ENCODE data around the gene SLC25A21. TPM values are rescaled to one million over a fixed set of nuclear protein-coding genes. Genes with fewer than 3 reads are reported as not detected.
"Not testable (repeated sequence)": the region's sequence is repeated elsewhere in the genome, so short reads cannot be mapped to it uniquely, and the experiment has no call there.

The SLC25A21 gene
- total and polyA plus RNA-seq, 7 donors, result 0.13 to 1.5 (median 1.1) TPM; not detected in 2

DNA sequence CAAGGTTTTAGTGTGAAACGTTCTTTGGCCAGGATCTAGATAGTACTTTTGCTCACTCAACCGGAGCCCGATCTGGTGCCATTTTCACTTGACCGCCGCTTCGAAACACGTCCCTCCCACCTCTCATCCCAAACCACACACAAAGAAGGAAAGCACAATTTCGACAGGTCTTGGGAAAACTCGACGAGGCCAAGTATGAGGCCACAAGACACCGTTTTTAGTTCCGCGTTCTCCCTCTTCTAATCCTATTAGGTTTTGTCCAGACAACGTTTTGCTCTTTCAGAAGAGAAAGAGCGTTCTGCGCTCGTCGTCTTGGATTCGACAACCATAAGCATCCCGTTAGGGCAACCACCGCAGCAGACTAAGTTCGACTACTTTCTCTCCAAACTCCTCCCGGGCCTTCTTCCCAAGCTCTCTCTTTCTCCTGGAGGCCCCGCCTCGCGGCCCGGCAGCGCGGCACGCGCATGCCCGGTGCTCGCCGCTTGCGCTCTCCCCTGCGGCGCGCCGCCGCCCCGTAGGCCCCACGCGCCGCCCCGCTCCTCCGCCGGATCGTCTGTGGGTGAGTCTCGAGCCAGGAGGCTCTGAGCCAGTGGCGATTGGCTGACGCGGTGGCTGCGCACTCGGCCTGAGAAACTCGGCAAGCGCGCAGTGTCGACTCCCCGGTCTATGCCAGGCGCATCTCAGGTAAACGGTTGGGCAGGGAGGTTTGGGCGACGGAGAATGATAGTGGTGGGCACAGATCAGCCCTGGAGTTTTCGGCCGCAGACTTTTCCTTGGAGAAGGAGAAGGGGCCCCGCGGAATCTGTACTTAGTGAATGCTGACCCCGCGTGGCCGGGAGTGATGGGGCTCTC lies 25.2 kb upstream of the SLC25A21 start, which contains the start of gene MIPOL1:
Gene MIPOL1 (plus strand): TSS at position 517 of the 852 bp plus-strand sequence. CDS start 49,952 bp downstream, outside the sequence.
- Histone ChIP-seq H3K4me1 (peaks cover 0 to 12% (median 7%) of the 10 kb centered on the region in 4 donors), H3K9me3 (no peaks in the 10 kb centered on the region), H3K4me3 (peak within 1 kb of the TSS; percentile 58 to 68 (median 62)), H3K27ac (peak within 1 kb of the TSS; percentile 85 to 90 (median 87)), H3K27me3 (no peaks in the 10 kb centered on the region), H3K36me3 (no peaks in the 10 kb centered on the region)
- 3 to 4% methylated on average over 70 of the region's 70 CpGs for WGBS, 2 donors
- intact Hi-C loops (cut with DNase I), result loop anchor here (2.0 kb wide), 1 partner anchor 25 kb away; the partner anchor contains the start of gene SLC25A21
- TF ChIP-seq EP300 (IDR thresholded peaks at IDR 0.05), result no peak
- peak; percentile 56 to 75 (median 64) for TF ChIP-seq POLR2AphosphoS5 (IDR thresholded peaks at IDR 0.05)
- TF ChIP-seq, protein P1, sequence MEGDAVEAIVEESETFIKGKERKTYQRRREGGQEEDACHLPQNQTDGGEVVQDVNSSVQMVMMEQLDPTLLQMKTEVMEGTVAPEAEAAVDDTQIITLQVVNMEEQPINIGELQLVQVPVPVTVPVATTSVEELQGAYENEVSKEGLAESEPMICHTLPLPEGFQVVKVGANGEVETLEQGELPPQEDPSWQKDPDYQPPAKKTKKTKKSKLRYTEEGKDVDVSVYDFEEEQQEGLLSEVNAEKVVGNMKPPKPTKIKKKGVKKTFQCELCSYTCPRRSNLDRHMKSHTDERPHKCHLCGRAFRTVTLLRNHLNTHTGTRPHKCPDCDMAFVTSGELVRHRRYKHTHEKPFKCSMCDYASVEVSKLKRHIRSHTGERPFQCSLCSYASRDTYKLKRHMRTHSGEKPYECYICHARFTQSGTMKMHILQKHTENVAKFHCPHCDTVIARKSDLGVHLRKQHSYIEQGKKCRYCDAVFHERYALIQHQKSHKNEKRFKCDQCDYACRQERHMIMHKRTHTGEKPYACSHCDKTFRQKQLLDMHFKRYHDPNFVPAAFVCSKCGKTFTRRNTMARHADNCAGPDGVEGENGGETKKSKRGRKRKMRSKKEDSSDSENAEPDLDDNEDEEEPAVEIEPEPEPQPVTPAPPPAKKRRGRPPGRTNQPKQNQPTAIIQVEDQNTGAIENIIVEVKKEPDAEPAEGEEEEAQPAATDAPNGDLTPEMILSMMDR (IDR thresholded peaks at IDR 0.05), result peak in 2 of 4 experiments; percentile 18 to 20
- TF ChIP-seq POLR2A (IDR thresholded peaks at IDR 0.05), result no peak
- peak; percentile 92 for DNase-seq

DNA sequence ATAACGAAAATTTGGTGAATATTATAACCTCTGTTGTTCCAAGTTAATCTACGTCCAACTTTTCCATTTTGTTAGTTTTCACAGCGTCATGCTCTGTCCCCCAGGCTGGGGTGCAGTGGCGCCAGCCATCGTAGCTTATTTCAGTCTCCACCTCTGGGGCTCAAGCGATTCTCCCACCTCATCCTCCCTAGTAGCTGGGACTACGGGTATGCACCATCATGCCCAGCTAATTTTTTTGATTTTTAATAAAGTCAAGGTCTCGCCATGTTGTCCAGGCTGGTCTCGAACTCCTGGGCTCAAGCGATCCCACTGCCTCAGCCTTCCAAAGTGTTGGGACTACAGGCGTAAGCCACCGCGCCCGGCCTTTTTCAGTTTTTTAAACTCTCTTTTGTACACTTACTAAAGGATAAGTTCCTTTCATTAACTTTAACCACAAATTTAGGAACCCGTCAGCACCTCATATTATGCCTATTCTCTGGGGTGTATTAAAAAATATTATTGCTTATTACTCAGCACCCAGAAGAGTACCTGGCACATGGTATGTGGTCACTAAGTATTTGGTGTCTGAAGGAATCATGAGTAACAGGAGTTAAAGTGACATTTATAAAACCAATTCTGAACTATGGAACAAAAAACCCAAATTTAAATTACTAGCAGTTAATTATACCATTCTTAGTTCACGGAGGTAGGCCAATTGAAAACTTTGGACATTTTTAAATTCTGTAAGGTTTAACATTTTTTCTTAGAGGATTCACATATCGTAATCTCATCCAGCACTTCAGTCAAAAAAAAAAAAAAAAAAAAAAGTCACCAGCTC lies 24.4 kb upstream of the SLC25A21 start:
- DNase-seq, result no peak
- H3K4me3 ChIP-seq, result peak overlapping the region; percentile 58 to 68 (median 62)
- H3K9me3 ChIP-seq, result no peaks in the 10 kb centered on the region
- TF ChIP-seq EP300 (IDR thresholded peaks at IDR 0.05) (no peak), POLR2AphosphoS5 (IDR thresholded peaks at IDR 0.05) (no peak), POLR2A (IDR thresholded peaks at IDR 0.05) (no peak)
- TF ChIP-seq, protein P1 (IDR thresholded peaks at IDR 0.05), result no peak
- no peaks in the 10 kb centered on the region for H3K27me3 ChIP-seq
- peak overlapping the region; percentile 85 to 90 (median 87) for H3K27ac ChIP-seq
- H3K4me1 ChIP-seq, result peaks cover 0 to 12% (median 7%) of the 10 kb centered on the region in 4 donors
- 87 to 90% methylated on average over 17 of the region's 17 CpGs for WGBS, 2 donors
- H3K36me3 ChIP-seq, result no peaks in the 10 kb centered on the region
- intact Hi-C loops (cut with DNase I), result loop anchor here (2.0 kb wide), 1 partner anchor 24 kb away; the partner anchor contains the start of gene SLC25A21

DNA sequence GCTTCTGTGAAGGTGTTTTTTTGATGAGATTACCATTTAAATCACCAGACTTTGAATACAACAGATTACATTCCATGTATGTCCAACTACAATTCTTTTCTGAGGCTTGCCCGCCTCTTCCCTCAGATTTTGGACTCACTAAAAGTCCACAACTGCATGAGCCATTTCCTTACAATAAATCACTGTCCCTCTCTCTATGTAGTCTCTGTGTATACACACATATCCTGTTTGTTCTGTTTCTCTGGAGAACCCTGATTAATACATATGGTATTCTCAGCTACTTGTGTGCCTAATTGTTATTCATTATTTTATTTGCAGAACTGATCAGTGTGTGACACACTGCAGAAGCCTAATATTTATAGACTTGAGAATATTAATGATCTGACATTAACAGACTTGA lies 22.9 kb upstream of the SLC25A21 start:
- TF ChIP-seq POLR2A (IDR thresholded peaks at IDR 0.05), result no peak
- no peak for TF ChIP-seq POLR2AphosphoS5 (IDR thresholded peaks at IDR 0.05)
- TF ChIP-seq, protein P1 (IDR thresholded peaks at IDR 0.05), result no peak
- no peak for TF ChIP-seq EP300 (IDR thresholded peaks at IDR 0.05)
- no peak overlapping the region for H3K4me3 ChIP-seq
- H3K4me1 ChIP-seq, result peaks cover 0 to 12% (median 7%) of the 10 kb centered on the region in 4 donors
- intact Hi-C loops (cut with DNase I), result no loop called here
- H3K27me3 ChIP-seq, result no peaks in the 10 kb centered on the region
- no peaks in the 10 kb centered on the region for H3K36me3 ChIP-seq
- 45 to 63% methylated on average over 1 of the region's 1 CpG for WGBS, 2 donors
- H3K9me3 ChIP-seq, result no peaks in the 10 kb centered on the region
- no peak overlapping the region for H3K27ac ChIP-seq
- DNase-seq, result no peak

DNA sequence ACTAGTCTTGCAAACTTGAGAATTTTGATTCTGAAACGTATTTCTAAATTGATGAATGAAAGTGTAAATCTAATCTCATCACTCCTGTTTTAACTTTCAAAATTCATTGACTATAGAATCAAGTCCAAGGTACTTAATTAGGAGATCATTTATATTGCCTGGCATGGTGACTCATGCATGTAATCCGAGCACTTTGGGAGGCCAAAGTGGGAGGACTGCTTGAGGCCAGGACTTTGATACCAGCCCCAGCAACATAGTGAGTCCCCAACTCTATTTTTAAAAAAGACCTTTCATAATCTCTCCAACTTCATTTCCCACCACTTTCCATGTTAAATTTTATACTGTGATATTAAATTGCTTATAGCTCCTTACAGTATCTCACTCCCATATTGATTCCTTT lies 22.3 kb upstream of the SLC25A21 start:
- Histone ChIP-seq H3K36me3 (no peaks in the 10 kb centered on the region), H3K27ac (no peak overlapping the region), H3K27me3 (no peaks in the 10 kb centered on the region), H3K4me3 (no peak overlapping the region), H3K4me1 (peaks cover 0 to 12% (median 7%) of the 10 kb centered on the region in 4 donors), H3K9me3 (no peaks in the 10 kb centered on the region)
- TF ChIP-seq POLR2A (IDR thresholded peaks at IDR 0.05) (no peak), POLR2AphosphoS5 (IDR thresholded peaks at IDR 0.05) (no peak), EP300 (IDR thresholded peaks at IDR 0.05) (no peak)
- TF ChIP-seq, protein P1 (IDR thresholded peaks at IDR 0.05), result no peak
- intact Hi-C loops (cut with DNase I), result no loop called here
- no peak for DNase-seq
- WGBS, 2 donors, result 84 to 96% methylated on average over 2 of the region's 2 CpGs

DNA sequence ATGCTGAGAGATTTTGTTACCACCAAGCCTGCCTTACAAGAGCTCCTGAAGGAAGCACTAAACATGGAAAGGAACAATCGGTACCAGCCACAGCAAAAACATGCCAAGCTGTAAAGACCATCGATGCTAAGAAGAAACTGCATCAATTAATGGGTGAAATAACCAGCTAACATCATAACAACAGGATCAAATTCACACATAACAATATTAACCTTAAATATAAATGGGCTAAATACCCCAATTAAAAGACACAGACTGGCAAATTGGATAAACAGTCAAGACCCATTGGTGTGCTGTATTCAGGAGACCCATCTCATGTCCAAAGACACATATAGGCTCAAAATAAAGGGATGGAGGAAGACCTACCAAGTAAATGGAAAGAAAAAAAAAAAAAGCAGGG lies 17.3 kb upstream of the SLC25A21 start:
- DNase-seq; H3K36me3 ChIP-seq; H3K9me3 ChIP-seq; H3K4me1 ChIP-seq; intact Hi-C loops (cut with DNase I); H3K4me3 ChIP-seq; H3K27me3 ChIP-seq; H3K27ac ChIP-seq: not testable (repeated sequence)
- WGBS, 2 donors, result 92 to 93% methylated on average over 2 of the region's 2 CpGs

DNA sequence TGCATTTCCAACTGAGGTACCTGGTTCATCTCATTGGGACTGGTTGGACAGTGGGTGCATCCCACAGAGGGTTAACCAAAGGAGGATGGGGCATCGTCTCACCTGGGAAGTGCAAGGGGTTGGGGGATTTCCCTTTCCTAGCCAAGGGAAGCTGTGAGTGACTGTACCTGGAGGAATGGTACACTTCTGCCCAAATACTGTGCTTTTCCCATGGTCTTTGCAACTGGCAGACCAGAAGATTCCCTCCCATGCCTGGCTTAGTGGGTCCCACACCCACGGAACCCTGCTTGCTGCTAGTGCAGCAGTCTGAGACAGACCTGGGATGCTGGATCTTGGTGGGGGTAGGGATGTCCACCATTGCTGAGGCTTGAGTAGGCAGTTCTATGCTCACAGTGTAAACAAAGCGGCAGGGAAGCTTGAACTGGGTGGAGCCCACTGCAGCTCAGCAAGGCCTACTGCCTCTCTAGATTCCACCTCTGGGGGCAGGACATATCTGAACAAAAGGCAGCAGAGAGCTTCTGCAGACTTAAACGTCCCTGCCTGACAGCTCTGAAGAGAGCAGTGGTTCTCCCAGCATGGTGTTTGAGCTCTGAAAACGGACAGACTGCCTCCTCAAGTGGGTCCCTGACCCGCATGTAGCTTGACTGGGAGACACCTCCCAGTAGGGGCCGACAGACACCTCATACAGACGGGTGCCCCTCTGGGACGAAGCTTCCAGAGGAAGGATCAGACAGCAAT lies 15.6 kb upstream of the SLC25A21 start:
- H3K4me3 ChIP-seq; H3K27me3 ChIP-seq; H3K36me3 ChIP-seq; intact Hi-C loops (cut with DNase I); H3K27ac ChIP-seq; DNase-seq; H3K9me3 ChIP-seq; H3K4me1 ChIP-seq: not testable (repeated sequence)
- 81 to 85% methylated on average over 9 of the region's 9 CpGs for WGBS, 2 donors
